ENCODE results near the gene PARD3B.

PARD3B gene

GRCh38 chr2:204900487-204900886, 355.2 kb downstream of the PARD3B start:
- DNase-seq (ENCODE audit: low read depth in 1 of 2, low spot score in 1 of 2), result peak in 1 of 2 experiments; percentile 6
- in situ Hi-C loops (cut with HindIII; ENCODE audit: low pct_unique_long_range_greater_than_20kb, low sequenced_read_pairs), result no loop called here
- no peak for TF ChIP-seq JUND (IDR thresholded peaks at IDR 0.05; ENCODE audit: low read depth)

DNA sequence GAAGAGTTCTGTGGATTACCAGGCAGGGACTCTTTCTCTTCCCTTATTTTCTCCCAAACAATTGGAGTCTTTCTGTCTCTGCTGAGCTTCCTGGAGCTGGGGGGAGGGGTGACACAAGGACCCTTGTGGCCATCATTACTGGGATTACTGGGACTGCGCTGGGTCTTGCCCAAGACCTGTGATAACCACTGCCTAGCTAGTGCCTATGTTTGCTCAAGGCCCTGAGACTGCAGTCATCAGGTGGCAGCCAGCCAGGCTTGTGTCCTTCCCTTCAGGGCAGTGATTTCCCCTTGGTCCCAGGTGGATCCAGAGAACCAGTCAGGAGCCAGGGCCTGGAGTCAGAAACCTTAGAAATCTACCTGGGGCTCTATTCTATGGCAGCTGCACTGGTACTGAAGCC, 355.6 kb downstream of the PARD3B start:
- in situ Hi-C loops (cut with HindIII; ENCODE audit: low pct_unique_long_range_greater_than_20kb, low sequenced_read_pairs), result no loop called here
- DNase-seq (ENCODE audit: low read depth in 1 of 2, low spot score in 1 of 2), result no peak
- no peak for TF ChIP-seq JUND (IDR thresholded peaks at IDR 0.05; ENCODE audit: low read depth)

- TF ChIP-seq JUND (IDR thresholded peaks at IDR 0.05; ENCODE audit: low read depth), result no peak
- in situ Hi-C loops (cut with HindIII; ENCODE audit: low pct_unique_long_range_greater_than_20kb, low sequenced_read_pairs), result no loop called here
- no peak for DNase-seq (ENCODE audit: low read depth in 1 of 2, low spot score in 1 of 2)
Measured at GRCh38 chr2:204901591-204901990, 356.3 kb downstream of the PARD3B start.

DNA sequence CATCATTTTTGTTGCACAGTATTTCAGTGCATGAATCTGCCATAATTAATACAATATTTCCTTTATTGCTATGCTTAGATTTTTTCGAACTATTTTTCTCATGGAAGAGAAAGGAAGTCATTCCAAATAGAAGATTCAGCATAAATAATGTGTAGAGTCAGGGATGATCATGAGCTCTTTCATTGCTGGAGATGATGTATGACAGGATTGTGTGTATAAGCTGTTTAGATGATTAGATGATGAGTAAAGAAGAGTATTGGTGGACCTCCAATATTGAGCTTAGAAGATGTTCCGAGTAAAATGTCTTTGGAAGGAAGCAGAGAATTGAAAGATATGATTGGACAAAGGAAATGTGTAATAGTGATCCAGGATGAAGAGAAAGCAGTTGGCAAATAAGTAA, 364.5 kb downstream of the PARD3B start:
- in situ Hi-C loops (cut with HindIII; ENCODE audit: low pct_unique_long_range_greater_than_20kb, low sequenced_read_pairs), result no loop called here
- no peak for DNase-seq (ENCODE audit: low read depth in 1 of 2, low spot score in 1 of 2)
- no peak for TF ChIP-seq JUND (IDR thresholded peaks at IDR 0.05; ENCODE audit: low read depth)

- TF ChIP-seq JUND (IDR thresholded peaks at IDR 0.05; ENCODE audit: low read depth), result no peak
- in situ Hi-C loops (cut with HindIII; ENCODE audit: low pct_unique_long_range_greater_than_20kb, low sequenced_read_pairs), result no loop called here
- DNase-seq (ENCODE audit: low read depth in 1 of 2, low spot score in 1 of 2), result no peak
Measured at GRCh38 chr2:204913312-204913711, 368.0 kb downstream of the PARD3B start.

DNA sequence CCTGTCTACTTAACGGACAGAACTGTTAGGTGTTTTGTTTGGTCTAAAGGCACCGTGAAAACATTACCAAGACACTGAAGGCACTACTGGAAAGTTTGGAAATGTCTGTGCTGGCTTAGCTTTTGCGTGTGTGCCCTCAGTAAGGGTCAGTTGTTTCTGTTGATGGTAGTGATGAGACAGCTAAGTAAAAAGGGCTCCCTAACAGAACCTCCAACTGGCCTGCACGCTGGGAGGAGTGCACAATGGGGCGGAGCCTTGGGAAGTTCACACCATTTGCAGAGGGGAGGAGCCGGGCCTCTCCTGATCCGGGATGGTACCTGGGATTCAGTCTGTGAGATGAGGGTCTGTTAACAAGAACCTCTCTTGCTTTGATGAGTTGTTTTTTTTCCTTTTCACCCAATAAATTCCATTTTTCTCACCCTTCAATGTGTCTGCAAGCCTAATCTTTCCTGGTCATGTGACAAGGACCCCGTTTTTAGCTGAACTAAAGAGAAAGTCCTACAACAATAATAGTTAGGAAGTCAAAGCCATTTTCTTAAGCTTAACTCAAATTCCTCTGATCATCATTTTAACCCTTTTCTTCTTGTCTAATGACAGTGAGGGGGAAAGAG, 368.7 kb downstream of the PARD3B start:
- no peak for DNase-seq (ENCODE audit: low read depth in 1 of 2, low spot score in 1 of 2)
- no peak for TF ChIP-seq JUND (IDR thresholded peaks at IDR 0.05; ENCODE audit: low read depth)
- in situ Hi-C loops (cut with HindIII; ENCODE audit: low pct_unique_long_range_greater_than_20kb, low sequenced_read_pairs), result no loop called here

DNA sequence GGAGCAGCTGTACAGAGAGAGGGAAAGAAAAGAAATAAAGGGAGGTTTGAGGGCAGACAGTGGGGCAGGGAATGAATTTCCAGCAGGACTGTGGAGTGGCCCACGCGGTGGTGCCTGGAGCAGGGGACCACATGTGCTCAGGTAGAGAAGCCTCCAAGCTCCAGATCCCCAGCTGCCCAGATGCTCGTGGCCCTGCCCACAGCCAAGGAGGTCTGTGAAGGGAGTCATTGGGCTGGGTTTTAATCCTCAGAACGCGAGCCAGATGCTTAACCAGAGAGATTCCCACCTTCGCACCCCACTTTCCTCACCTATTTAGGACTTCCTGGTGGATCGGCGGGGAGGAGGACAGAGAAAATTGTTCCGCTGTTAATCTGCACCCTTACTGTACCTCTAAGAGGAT, 369.4 kb downstream of the PARD3B start:
- TF ChIP-seq JUND (IDR thresholded peaks at IDR 0.05; ENCODE audit: low read depth), result no peak
- in situ Hi-C loops (cut with HindIII; ENCODE audit: low pct_unique_long_range_greater_than_20kb, low sequenced_read_pairs), result no loop called here
- DNase-seq (ENCODE audit: low read depth in 1 of 2, low spot score in 1 of 2), result no peak

DNA sequence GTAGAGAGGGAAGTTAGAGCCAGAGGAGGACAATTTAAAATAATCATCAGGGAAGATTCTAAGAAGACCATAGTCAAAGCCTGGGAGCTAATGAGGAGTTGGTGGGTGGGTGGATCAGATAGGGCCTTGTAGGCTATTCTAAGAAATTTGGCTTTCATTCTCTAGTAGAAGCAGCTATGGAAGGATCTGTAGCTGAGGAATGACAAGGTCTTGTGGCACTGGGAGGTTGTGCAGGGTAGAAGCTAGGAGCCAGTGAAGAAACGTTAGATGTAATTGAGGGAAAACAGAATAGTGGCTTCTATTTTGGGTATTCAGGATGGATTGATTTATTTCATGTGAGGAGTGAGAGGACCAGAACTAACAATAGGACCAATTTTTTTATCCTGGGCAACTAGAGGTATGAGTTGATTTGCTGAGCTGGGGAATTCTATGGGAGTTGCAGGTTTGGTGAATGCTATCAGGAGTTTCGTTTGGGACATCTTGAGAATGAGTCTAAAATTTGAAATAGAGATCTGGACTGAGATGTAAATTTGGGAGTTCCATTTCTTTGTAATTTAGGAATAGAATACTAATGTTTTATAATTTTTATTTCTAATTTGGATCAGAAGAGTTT, 371.9 kb downstream of the PARD3B start:
- no peak for TF ChIP-seq JUND (IDR thresholded peaks at IDR 0.05; ENCODE audit: low read depth)
- in situ Hi-C loops (cut with HindIII; ENCODE audit: low pct_unique_long_range_greater_than_20kb, low sequenced_read_pairs), result no loop called here

GRCh38 chr2:204920776-204921175, 375.5 kb downstream of the PARD3B start:
- no peak for TF ChIP-seq JUND (IDR thresholded peaks at IDR 0.05; ENCODE audit: low read depth)
- no peak for DNase-seq (ENCODE audit: low read depth in 1 of 2, low spot score in 1 of 2)
- in situ Hi-C loops (cut with HindIII; ENCODE audit: low pct_unique_long_range_greater_than_20kb, low sequenced_read_pairs), result no loop called here

More for the DNA sequence above, 371.9 kb downstream of the PARD3B start:
- DNase-seq (ENCODE audit: low read depth in 1 of 2, low spot score in 1 of 2), result no peak

GRCh38 chr2:204923957-204924356, 378.7 kb downstream of the PARD3B start:
- in situ Hi-C loops (cut with HindIII; ENCODE audit: low pct_unique_long_range_greater_than_20kb, low sequenced_read_pairs), result no loop called here
- DNase-seq (ENCODE audit: low read depth in 1 of 2, low spot score in 1 of 2), result no peak

DNA sequence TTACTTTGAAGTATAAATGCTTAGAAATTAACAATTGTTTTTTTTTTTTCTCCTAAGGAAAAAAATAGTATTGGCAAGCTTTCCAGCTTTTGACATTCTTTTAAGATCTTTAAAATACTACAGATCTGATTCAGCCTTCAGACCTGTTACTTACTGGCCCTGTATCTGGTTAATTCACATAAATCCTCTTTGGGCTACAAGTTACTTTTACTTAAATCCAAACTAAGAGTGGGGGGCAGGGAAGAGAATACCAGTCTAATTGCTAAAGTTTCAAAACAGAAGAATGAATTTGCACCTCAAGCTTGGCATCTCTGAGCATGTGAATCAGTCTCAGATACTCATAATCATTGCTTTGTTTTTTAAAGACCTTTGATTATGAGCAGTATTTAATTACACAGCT, 386.3 kb downstream of the PARD3B start:
- TF ChIP-seq JUND (IDR thresholded peaks at IDR 0.05; ENCODE audit: low read depth), result no peak
- in situ Hi-C loops (cut with HindIII; ENCODE audit: low pct_unique_long_range_greater_than_20kb, low sequenced_read_pairs), result no loop called here
- no peak for DNase-seq (ENCODE audit: low read depth in 1 of 2, low spot score in 1 of 2)

More at GRCh38 chr2:204923957-204924356, 378.7 kb downstream of the PARD3B start:
- TF ChIP-seq JUND (IDR thresholded peaks at IDR 0.05; ENCODE audit: low read depth), result no peak

DNA sequence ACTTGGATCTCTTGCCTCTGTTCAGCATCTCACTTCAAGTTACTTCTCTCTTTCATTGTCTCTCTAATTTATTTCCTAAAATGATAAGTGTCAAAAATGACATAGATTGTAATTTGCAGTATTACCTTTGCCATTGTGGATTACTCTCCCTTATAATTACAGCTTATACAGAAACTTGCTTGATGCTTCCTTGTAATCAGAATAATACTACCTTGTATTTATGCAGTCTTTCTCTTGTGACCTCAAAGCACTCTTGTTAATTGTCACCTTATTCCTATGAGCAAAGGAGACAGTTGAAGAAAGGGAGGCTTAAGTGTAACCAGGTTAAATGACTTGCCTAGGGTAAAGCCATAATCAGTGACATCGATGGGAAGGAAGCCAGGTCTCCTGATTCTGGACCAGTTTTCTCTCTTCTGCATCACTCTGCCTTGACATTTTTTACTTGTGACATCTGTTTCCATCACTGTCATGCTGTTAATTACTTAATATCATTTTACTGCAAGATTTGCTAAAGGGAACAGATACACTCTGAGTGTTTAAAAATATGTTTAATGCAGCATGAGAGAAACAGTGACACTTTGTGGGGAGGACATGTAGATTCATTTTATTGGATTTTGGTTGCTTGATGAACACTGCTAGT, 388.6 kb downstream of the PARD3B start:
- TF ChIP-seq JUND (IDR thresholded peaks at IDR 0.05; ENCODE audit: low read depth), result no peak
- no peak for DNase-seq (ENCODE audit: low read depth in 1 of 2, low spot score in 1 of 2)
- in situ Hi-C loops (cut with HindIII; ENCODE audit: low pct_unique_long_range_greater_than_20kb, low sequenced_read_pairs), result no loop called here

DNA sequence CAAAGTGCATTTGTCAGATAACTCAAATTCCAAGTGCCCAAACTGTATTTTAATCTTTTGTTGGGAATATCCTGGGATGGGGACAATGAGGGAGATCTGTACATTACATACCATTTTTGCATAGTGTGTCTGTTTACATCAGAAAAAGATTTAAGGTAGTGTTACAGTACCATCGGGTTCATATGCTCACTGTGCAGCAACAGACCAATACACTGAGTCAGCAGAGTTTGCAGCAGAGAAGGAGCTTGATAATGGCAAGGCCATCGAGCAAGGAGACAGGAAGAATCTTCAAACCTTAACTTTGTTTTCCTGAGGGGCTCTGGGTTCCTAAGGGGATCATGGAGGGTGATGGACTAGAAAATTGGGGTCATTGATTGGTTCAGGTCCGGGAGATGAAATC, 399.7 kb downstream of the PARD3B start:
- no peak for TF ChIP-seq JUND (IDR thresholded peaks at IDR 0.05; ENCODE audit: low read depth)
- DNase-seq (ENCODE audit: low read depth in 1 of 2, low spot score in 1 of 2), result no peak
- in situ Hi-C loops (cut with HindIII; ENCODE audit: low pct_unique_long_range_greater_than_20kb, low sequenced_read_pairs), result no loop called here
